Astrocyte (in vitro differentiated cells and primary cell): ENCODE results near the gene MAPKAP1. TPM values are rescaled to one million over a fixed set of nuclear protein-coding genes. Genes with fewer than 3 reads are reported as not detected.

Experiments used
- DNase-seq: peaks from one replicate; pipeline ENCODE4 v3.0.0-alpha.2; 2010; ENCODE audit warnings: low read depth
- FAIRE-seq: peaks from 2 replicates; lab custom pipeline; 2011; peaks lifted over from hg19 to GRCh38; lab: Jason Lieb, UNC
- H2AFZ ChIP-seq: 2 replicates; pipeline ENCODE4 v1.6.0; 2012; ENCODE audit warnings: low read depth, low read length, inconsistent platforms
- H3K27ac ChIP-seq: 2 replicates; pipeline ENCODE4 v1.5.1; 2011; ENCODE audit warnings: low read depth, low read length, inconsistent platforms
- H3K27me3 ChIP-seq: 2 replicates; pipeline ENCODE4 v1.6.0; 2011; ENCODE audit warnings: low read length, inconsistent platforms; ENCODE audit not compliant: insufficient read depth
- H3K36me3 ChIP-seq: 2 replicates; pipeline ENCODE4 v1.5.1; 2011; ENCODE audit warnings: low read length, inconsistent platforms; ENCODE audit not compliant: insufficient read depth
- H3K4me1 ChIP-seq: 2 replicates; pipeline ENCODE4 v1.5.1; 2011; ENCODE audit warnings: low read length, inconsistent platforms; ENCODE audit not compliant: insufficient read depth
- H3K4me2 ChIP-seq: 2 replicates; pipeline ENCODE4 v1.6.0; 2012; ENCODE audit warnings: low read length, inconsistent platforms
- H3K4me3 ChIP-seq: 2 replicates; pipeline ENCODE4 v1.5.1; 2011; ENCODE audit warnings: low read depth, mild to moderate bottlenecking, low read length, inconsistent platforms; ENCODE audit not compliant: insufficient read depth
- H3K79me2 ChIP-seq: 2 replicates; pipeline ENCODE4 v1.6.0; 2012; ENCODE audit warnings: mild to moderate bottlenecking, low read length, inconsistent platforms; ENCODE audit not compliant: insufficient read depth
- H3K9ac ChIP-seq: 2 replicates; pipeline ENCODE4 v1.6.0; 2012; ENCODE audit warnings: mild to moderate bottlenecking, low read length, inconsistent platforms
- H3K9me3 ChIP-seq: 2 replicates; pipeline ENCODE4 v1.5.1; 2012; ENCODE audit warnings: low read depth, mild to moderate bottlenecking, low read length, inconsistent platforms; ENCODE audit not compliant: insufficient read depth
- H4K20me1 ChIP-seq: 2 replicates; pipeline ENCODE4 v1.6.0; 2012; ENCODE audit warnings: low read length, inconsistent platforms; ENCODE audit not compliant: insufficient read depth
- H3K27ac Mint-ChIP-seq: one replicate; pipeline ENCODE4 v1.8.0; 2021; ENCODE audit warnings: mild to moderate bottlenecking, mixed read lengths; ENCODE audit not compliant: unreplicated experiment
- H3K27me3 Mint-ChIP-seq: one replicate; pipeline ENCODE4 v1.8.0; 2021; ENCODE audit warnings: low read depth, mixed read lengths; ENCODE audit not compliant: unreplicated experiment
- H3K36me3 Mint-ChIP-seq: one replicate; pipeline ENCODE4 v1.8.0; 2021; ENCODE audit warnings: low read depth, mixed read lengths; ENCODE audit not compliant: unreplicated experiment
- H3K4me1 Mint-ChIP-seq: one replicate; pipeline ENCODE4 v1.8.0; 2021; ENCODE audit warnings: low read depth, mixed read lengths; ENCODE audit not compliant: unreplicated experiment
- H3K4me3 Mint-ChIP-seq: one replicate; pipeline ENCODE4 v1.8.0; 2021; ENCODE audit warnings: mild to moderate bottlenecking, moderate library complexity, mixed read lengths; ENCODE audit not compliant: unreplicated experiment
- H3K9me3 Mint-ChIP-seq: one replicate; pipeline ENCODE4 v1.8.0; 2021; ENCODE audit warnings: mild to moderate bottlenecking, mixed read lengths; ENCODE audit not compliant: unreplicated experiment
- CTCF ChIP-seq: IDR thresholded peaks from 2 replicates; pipeline ENCODE4 v1.5.1; 2011; ENCODE audit warnings: low read depth, mild to moderate bottlenecking, inconsistent platforms, low read length, moderate library complexity; ENCODE audit not compliant: insufficient read depth
- EZH2 ChIP-seq: IDR thresholded peaks from 2 replicates; pipeline ENCODE4 v1.6.1; 2012; ENCODE audit warnings: mild to moderate bottlenecking, low read length, inconsistent platforms; ENCODE audit not compliant: insufficient read depth
- total RNA-seq: library from RNA; stranded (reverse); gene quantifications from 2 replicates; pipeline ENCODE4 v1.2.1, GENCODE V29; 2021

The MAPKAP1 gene
- total RNA-seq, 1 donor from 2014 or later: 109 TPM

- Mint-ChIP-seq H3K4me3 (no peak overlapping the region), H3K27me3 (no peaks in the 10 kb centered on the region), H3K4me1 (no peaks in the 10 kb centered on the region), H3K36me3 (peaks cover 7% of the 10 kb centered on the region), H3K9me3 (no peaks in the 10 kb centered on the region), H3K27ac (no peak overlapping the region)
- no peaks in the 10 kb centered on the region for H3K9me3 ChIP-seq
- no peaks in the 10 kb centered on the region for H3K79me2 ChIP-seq
- no peaks in the 10 kb centered on the region for H3K27me3 ChIP-seq
- H3K36me3 ChIP-seq: peaks cover 6% of the 10 kb centered on the region
- FAIRE-seq (no peak), DNase-seq (no peak)
- TF ChIP-seq EZH2 (no peak), CTCF (no peak)
- H4K20me1 ChIP-seq: no peaks in the 10 kb centered on the region
- H3K4me3 ChIP-seq: no peak overlapping the region
- H3K27ac ChIP-seq: no peak overlapping the region
- no peaks in the 10 kb centered on the region for H3K4me1 ChIP-seq
- no peak overlapping the region for H3K4me2 ChIP-seq
- no peak overlapping the region for H3K9ac ChIP-seq
- no peak overlapping the region for H2AFZ ChIP-seq
Observed at GRCh38 chr9:125436613-125437443, 270.2 kb downstream of the MAPKAP1 start.

GRCh38 chr9:125435776-125436612, 271.0 kb downstream of the MAPKAP1 start:
- no peak for FAIRE-seq
- no peaks in the 10 kb centered on the region for H3K27me3 Mint-ChIP-seq
- no peak overlapping the region for H3K27ac Mint-ChIP-seq
- no peak overlapping the region for H3K4me3 ChIP-seq
- H3K79me2 ChIP-seq: no peaks in the 10 kb centered on the region
- no peak for DNase-seq
- no peak overlapping the region for H3K4me3 Mint-ChIP-seq
- no peaks in the 10 kb centered on the region for H3K27me3 ChIP-seq
- no peak overlapping the region for H3K9ac ChIP-seq
- no peaks in the 10 kb centered on the region for H3K9me3 Mint-ChIP-seq
- H3K36me3 ChIP-seq: peaks cover 6% of the 10 kb centered on the region
- no peak overlapping the region for H3K4me2 ChIP-seq
- TF ChIP-seq EZH2: no peak
- TF ChIP-seq CTCF: no peak
- H2AFZ ChIP-seq: no peak overlapping the region
- H3K9me3 ChIP-seq: no peaks in the 10 kb centered on the region
- no peak overlapping the region for H3K27ac ChIP-seq
- H4K20me1 ChIP-seq: no peaks in the 10 kb centered on the region
- peaks cover 7% of the 10 kb centered on the region for H3K36me3 Mint-ChIP-seq
- no peaks in the 10 kb centered on the region for H3K4me1 ChIP-seq
- no peaks in the 10 kb centered on the region for H3K4me1 Mint-ChIP-seq
